SHP77 (cell line): ENCODE data around the gene CTAGE9.
"Not testable (repeated sequence)": the region's sequence is repeated elsewhere in the genome, so short reads cannot be mapped to it uniquely, and the experiment has no call there.

Source experiments
- DNase-seq, 2 experiments: peaks; one replicate each; lab custom pipeline; 2025; lab: John Stamatoyannopoulos, UW

CTAGE9 gene

GRCh38 chr6:131710917-131711316 lies at the start of gene CTAGE9:
CTAGE9 (minus strand) TSS chr6:131711017; CDS start chr6:131711017, 0 bp downstream.
- not testable (repeated sequence) for DNase-seq

- DNase-seq: no peak
These were observed 48.1 kb upstream of the CTAGE9 start for GRCh38 chr6:131758920-131759319.

- no peak for DNase-seq
These were observed 45.2 kb upstream of the CTAGE9 start for GRCh38 chr6:131756039-131756438.

- DNase-seq: no peak
These were observed 44.8 kb upstream of the CTAGE9 start for GRCh38 chr6:131755597-131755996.

- DNase-seq: no peak
These were observed 44.1 kb upstream of the CTAGE9 start for GRCh38 chr6:131754715-131755567.

GRCh38 chr6:131754088-131754487 lies 43.3 kb upstream of the CTAGE9 start:
- no peak for DNase-seq

GRCh38 chr6:131751012-131751715 lies 40.3 kb upstream of the CTAGE9 start:
- DNase-seq: not testable (repeated sequence)

- no peak for DNase-seq
These were observed 38.2 kb upstream of the CTAGE9 start for GRCh38 chr6:131749023-131749422.

- no peak for DNase-seq
These were observed 37.1 kb upstream of the CTAGE9 start for GRCh38 chr6:131747821-131748353.

GRCh38 chr6:131745476-131745875 lies 34.7 kb upstream of the CTAGE9 start:
- DNase-seq: no peak

- DNase-seq: peak; percentile 5 to 15
These were observed 33.8 kb upstream of the CTAGE9 start for GRCh38 chr6:131744432-131745287.

GRCh38 chr6:131741688-131742393 lies 31.0 kb upstream of the CTAGE9 start:
- no peak for DNase-seq

GRCh38 chr6:131740161-131740560 lies 29.3 kb upstream of the CTAGE9 start:
- no peak for DNase-seq

- no peak for DNase-seq
These were observed 28.3 kb upstream of the CTAGE9 start for GRCh38 chr6:131739136-131739535.

- DNase-seq: no peak
These were observed 26.0 kb upstream of the CTAGE9 start for GRCh38 chr6:131736811-131737210.

- no peak for DNase-seq
These were observed 25.3 kb upstream of the CTAGE9 start for GRCh38 chr6:131736003-131736596.

GRCh38 chr6:131733376-131734016 lies 22.7 kb upstream of the CTAGE9 start:
- DNase-seq: no peak

GRCh38 chr6:131731224-131731623 lies 20.4 kb upstream of the CTAGE9 start:
- DNase-seq: no peak

- DNase-seq: no peak
These were observed 19.4 kb upstream of the CTAGE9 start for GRCh38 chr6:131730264-131730663.

- no peak for DNase-seq
These were observed 18.7 kb upstream of the CTAGE9 start for GRCh38 chr6:131729550-131729949.
